ENCODE results near the gene NRCAM.

NRCAM gene

DNA sequence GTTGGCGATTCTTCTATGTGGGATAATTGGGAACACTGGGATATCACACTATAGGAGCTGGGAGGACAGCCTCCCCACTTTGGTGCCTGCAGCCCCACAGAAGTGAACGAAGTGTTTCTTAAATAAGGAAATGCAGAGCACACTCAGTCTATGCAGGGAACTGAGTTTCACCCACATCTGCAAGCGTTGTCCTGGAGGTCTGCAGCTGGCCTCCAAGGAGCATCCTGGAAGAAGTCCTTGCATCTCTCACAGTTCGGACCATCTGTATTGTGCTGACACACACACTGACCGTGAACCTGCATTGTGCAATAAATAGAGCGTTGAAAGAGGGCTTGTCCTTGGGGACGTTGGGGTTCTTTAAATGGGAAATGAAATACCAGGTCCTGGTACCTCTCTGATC, 351.9 kb downstream of the NRCAM start:
- H3K9ac ChIP-seq (ENCODE audit: low read length) = no peak overlapping the region
- no peaks in the 10 kb centered on the region for H3K4me1 ChIP-seq (ENCODE audit: control insufficient read depth, insufficient read depth, low read length)
- no peaks in the 10 kb centered on the region for H3K36me3 ChIP-seq (ENCODE audit: control insufficient read depth, insufficient read depth, low read length)
- no peaks in the 10 kb centered on the region for H3K9me3 ChIP-seq (ENCODE audit: control insufficient read depth, low read length)
- no peak overlapping the region for H3K4me3 ChIP-seq (ENCODE audit: low read length)
- H3K27me3 ChIP-seq (ENCODE audit: control insufficient read depth, insufficient read depth, low read length) = no peaks in the 10 kb centered on the region

DNA sequence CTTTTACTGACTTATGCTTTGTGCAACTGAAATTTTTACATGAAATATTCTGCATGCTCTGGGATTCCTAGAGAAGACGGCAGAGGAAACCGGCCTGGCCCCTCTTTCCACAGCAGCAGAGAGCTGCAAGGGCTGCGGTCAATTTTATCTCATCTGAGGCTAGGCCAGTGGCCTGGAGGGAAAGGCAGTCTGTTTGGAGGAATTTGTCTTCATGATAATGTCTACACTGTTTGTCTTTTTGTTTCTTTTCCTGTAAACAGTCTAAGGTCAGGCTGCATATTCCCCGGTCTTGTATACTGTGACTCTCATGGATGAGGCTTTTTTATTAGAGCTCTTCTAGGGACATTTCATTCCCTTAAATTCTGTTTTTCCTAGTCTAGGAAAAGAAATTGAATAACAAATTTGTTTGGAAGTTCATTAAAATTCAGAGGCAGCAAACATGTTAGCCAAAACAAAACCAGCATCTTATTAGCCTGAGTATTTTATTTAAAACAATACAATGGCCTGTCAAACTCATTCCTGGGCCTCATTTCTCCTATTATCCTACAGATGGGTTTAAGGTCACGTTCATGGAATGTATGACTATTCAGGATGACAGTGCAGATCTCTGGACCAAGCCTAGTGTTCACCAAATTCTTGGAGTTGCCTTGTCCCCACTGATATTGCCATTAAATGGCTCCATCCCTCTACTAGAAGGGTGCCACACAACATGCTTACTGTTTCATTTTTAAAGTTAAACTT, 352.5 kb downstream of the NRCAM start:
- H3K36me3 ChIP-seq (ENCODE audit: control insufficient read depth, insufficient read depth, low read length) = no peaks in the 10 kb centered on the region
- no peak overlapping the region for H3K4me3 ChIP-seq (ENCODE audit: low read length)
- no peaks in the 10 kb centered on the region for H3K4me1 ChIP-seq (ENCODE audit: control insufficient read depth, insufficient read depth, low read length)
- no peak overlapping the region for H3K9ac ChIP-seq (ENCODE audit: low read length)
- H3K9me3 ChIP-seq (ENCODE audit: control insufficient read depth, low read length) = no peaks in the 10 kb centered on the region
- no peaks in the 10 kb centered on the region for H3K27me3 ChIP-seq (ENCODE audit: control insufficient read depth, insufficient read depth, low read length)

DNA sequence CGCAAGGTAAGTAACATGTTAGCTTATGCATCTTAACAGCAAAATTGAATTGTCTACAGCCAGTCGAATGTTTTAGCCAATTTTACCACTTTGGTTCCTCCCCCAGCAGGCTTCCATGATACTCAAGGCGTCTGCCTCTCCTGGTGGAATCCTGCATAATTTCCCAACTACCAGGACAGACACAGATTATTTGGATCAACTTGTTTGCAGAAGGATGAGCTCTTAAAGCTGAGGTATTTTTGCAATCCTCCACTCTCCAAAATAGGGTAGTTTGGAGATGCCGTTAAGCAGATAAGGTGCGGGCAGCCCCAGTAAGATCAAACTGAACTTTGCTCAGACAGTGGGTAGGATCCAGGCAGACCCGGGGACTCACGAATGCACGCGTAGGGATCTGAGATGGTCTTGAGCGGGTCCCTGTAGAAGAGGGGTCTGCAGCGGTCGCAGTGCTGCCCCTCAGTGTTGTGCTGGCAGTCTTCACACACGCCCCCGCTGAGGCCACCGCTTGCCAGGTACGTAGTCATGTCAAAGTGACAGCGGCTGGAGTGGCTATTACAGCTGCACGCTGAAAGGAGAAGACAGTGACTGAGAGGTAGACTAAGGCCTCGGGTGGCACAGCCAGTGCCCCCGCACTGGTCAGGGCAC, 353.4 kb downstream of the NRCAM start:
- Histone ChIP-seq H3K4me3 (ENCODE audit: low read length) (no peak overlapping the region), H3K4me1 (ENCODE audit: control insufficient read depth, insufficient read depth, low read length) (no peaks in the 10 kb centered on the region), H3K27me3 (ENCODE audit: control insufficient read depth, insufficient read depth, low read length) (no peaks in the 10 kb centered on the region), H3K36me3 (ENCODE audit: control insufficient read depth, insufficient read depth, low read length) (no peaks in the 10 kb centered on the region), H3K9ac (ENCODE audit: low read length) (no peak overlapping the region), H3K9me3 (ENCODE audit: control insufficient read depth, low read length) (no peaks in the 10 kb centered on the region)

DNA sequence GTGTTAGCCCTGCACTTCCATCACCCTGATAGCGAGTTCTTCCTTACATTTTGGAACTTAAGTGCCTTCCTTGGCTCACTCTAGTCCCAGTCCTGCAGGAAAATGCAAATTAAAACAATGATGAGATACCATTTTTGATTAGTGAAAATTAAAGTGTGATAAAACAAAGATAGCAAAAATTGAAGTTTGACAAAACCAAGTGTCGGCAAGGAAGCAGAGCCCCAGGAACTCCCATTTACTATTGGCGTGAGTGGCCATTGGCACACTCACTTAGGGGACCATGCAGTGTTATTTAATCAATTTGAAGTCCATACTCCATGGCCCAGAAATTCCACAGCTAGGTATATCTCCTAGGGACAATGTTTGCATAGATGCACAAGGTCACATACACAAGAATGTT, 354.5 kb downstream of the NRCAM start:
- H3K4me3 ChIP-seq (ENCODE audit: low read length) = no peak overlapping the region
- no peaks in the 10 kb centered on the region for H3K27me3 ChIP-seq (ENCODE audit: control insufficient read depth, insufficient read depth, low read length)
- no peaks in the 10 kb centered on the region for H3K36me3 ChIP-seq (ENCODE audit: control insufficient read depth, insufficient read depth, low read length)

DNA sequence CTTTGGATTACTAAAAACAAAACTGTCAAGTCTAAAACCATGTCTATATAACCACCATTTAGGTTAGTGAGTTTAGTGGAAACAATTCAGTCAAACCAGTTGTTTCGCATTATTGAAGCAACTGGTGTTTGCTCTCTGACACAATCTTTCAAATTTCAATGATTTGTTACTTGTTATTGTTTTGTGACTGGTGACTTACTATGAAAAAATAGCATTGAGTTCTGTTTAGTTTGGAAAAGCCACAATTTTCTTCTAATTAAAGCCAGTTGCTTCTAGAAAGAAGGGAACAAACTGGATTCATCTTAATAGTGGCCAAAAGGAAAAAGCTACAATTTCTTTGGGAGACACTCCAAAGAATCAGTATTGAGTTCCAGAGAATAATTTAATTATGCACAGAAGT, 356.5 kb downstream of the NRCAM start:
- H3K4me1 ChIP-seq (ENCODE audit: control insufficient read depth, insufficient read depth, low read length) = peaks cover 15% of the 10 kb centered on the region

More for the DNA sequence above, 354.5 kb downstream of the NRCAM start:
- H3K9ac ChIP-seq (ENCODE audit: low read length) = no peak overlapping the region
- no peaks in the 10 kb centered on the region for H3K4me1 ChIP-seq (ENCODE audit: control insufficient read depth, insufficient read depth, low read length)
- no peaks in the 10 kb centered on the region for H3K9me3 ChIP-seq (ENCODE audit: control insufficient read depth, low read length)

DNA sequence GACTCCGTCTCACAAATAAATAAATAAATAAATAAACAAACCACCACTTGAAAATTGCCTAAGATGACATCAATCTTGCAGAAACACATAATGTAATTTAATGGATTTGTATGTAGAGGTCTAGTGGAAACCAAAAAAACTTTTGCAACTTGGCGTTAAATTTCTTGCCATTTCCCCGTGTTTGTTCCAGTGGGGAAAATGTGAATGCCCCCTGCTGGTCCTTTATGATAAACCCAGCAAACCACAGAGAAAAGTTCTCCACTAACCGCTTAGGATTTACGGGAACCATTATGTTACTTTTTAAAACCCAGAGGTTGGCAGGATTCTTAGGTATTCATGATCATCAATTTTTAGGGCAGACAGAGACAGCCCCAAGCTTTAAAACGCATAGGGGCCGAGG, 358.5 kb downstream of the NRCAM start:
- Histone ChIP-seq H3K4me3 (ENCODE audit: low read length) (no peak overlapping the region), H3K4me1 (ENCODE audit: control insufficient read depth, insufficient read depth, low read length) (peaks cover 16% of the 10 kb centered on the region), H3K9me3 (ENCODE audit: control insufficient read depth, low read length) (no peaks in the 10 kb centered on the region), H3K36me3 (ENCODE audit: control insufficient read depth, insufficient read depth, low read length) (no peaks in the 10 kb centered on the region), H3K27me3 (ENCODE audit: control insufficient read depth, insufficient read depth, low read length) (no peaks in the 10 kb centered on the region), H3K9ac (ENCODE audit: low read length) (no peak overlapping the region)

More for the DNA sequence above, 356.5 kb downstream of the NRCAM start:
- no peaks in the 10 kb centered on the region for H3K9me3 ChIP-seq (ENCODE audit: control insufficient read depth, low read length)
- H3K9ac ChIP-seq (ENCODE audit: low read length) = no peak overlapping the region
- no peaks in the 10 kb centered on the region for H3K27me3 ChIP-seq (ENCODE audit: control insufficient read depth, insufficient read depth, low read length)
- no peak overlapping the region for H3K4me3 ChIP-seq (ENCODE audit: low read length)
- no peaks in the 10 kb centered on the region for H3K36me3 ChIP-seq (ENCODE audit: control insufficient read depth, insufficient read depth, low read length)

Measured in mucosa of stomach (tissue), 1 donor.